HG03039 (cell line): ENCODE data around the gene RNF150.
A peak's percentile ranks its signal among the peaks of the same experiment; 100 is the strongest.

ENCODE experiments used
- ATAC-seq: cut with Tn5 transposase; IDR thresholded peaks from one replicate; pipeline ENCODE4 v1.9.1; 2021; ENCODE audit warnings: mild to moderate bottlenecking, moderate library complexity; ENCODE audit not compliant: unreplicated experiment

The RNF150 gene

GRCh38 chr4:141132072-141132708 lies 1.1 kb downstream of the RNF150 start:
- peak; percentile 16 for ATAC-seq

- no peak for ATAC-seq
These were observed 1.6 kb downstream of the RNF150 start for GRCh38 chr4:141131723-141132071.

- no peak for ATAC-seq
These were observed 2.2 kb downstream of the RNF150 start for GRCh38 chr4:141130947-141131605.

- no peak for ATAC-seq
These were observed 5.4 kb downstream of the RNF150 start for GRCh38 chr4:141127884-141128283.

- no peak for ATAC-seq
These were observed 6.5 kb downstream of the RNF150 start for GRCh38 chr4:141126769-141127168.

GRCh38 chr4:141124224-141124623 lies 9.0 kb downstream of the RNF150 start:
- no peak for ATAC-seq

GRCh38 chr4:141121768-141122454 lies 11.4 kb downstream of the RNF150 start:
- no peak for ATAC-seq

- no peak for ATAC-seq
These were observed 12.2 kb downstream of the RNF150 start for GRCh38 chr4:141121101-141121500.

- ATAC-seq: no peak
These were observed 13.2 kb downstream of the RNF150 start for GRCh38 chr4:141120036-141120593.

GRCh38 chr4:141119071-141119470 lies 14.2 kb downstream of the RNF150 start:
- ATAC-seq: no peak

GRCh38 chr4:141118381-141118780 lies 14.9 kb downstream of the RNF150 start:
- ATAC-seq: no peak

- ATAC-seq: no peak
These were observed 15.3 kb downstream of the RNF150 start for GRCh38 chr4:141117935-141118334.

- no peak for ATAC-seq
These were observed 23.3 kb downstream of the RNF150 start for GRCh38 chr4:141109983-141110382.

GRCh38 chr4:141107927-141108326 lies 25.3 kb downstream of the RNF150 start:
- ATAC-seq: no peak

GRCh38 chr4:141102367-141102766 lies 30.9 kb downstream of the RNF150 start:
- ATAC-seq: no peak

GRCh38 chr4:141101511-141101910 lies 31.8 kb downstream of the RNF150 start:
- ATAC-seq: no peak

GRCh38 chr4:141099326-141099725 lies 33.9 kb downstream of the RNF150 start:
- ATAC-seq: no peak

- ATAC-seq: no peak
These were observed 35.1 kb downstream of the RNF150 start for GRCh38 chr4:141098163-141098562.

- ATAC-seq: no peak
These were observed 42.8 kb downstream of the RNF150 start for GRCh38 chr4:141090473-141090872.

- no peak for ATAC-seq
These were observed 51.3 kb downstream of the RNF150 start for GRCh38 chr4:141081921-141082395.

- no peak for ATAC-seq
These were observed 52.6 kb downstream of the RNF150 start for GRCh38 chr4:141080668-141081067.
